NCI-H2227 treated with DMSO at 0.1 percent for 48 hours (cell line): ENCODE results near the gene RNFT2.
A peak's percentile ranks its signal among the peaks of the same experiment; 100 is the strongest.
"Not testable (repeated sequence)": the region's sequence is repeated elsewhere in the genome, so short reads cannot be mapped to it uniquely, and the experiment has no call there.

Experiments
- DNase-seq: peaks from one replicate; lab custom pipeline; 2025; lab: John Stamatoyannopoulos, UW

RNFT2 gene

GRCh38 chr12:116745554-116745953, 7.4 kb downstream of the RNFT2 start:
- DNase-seq, result no peak

GRCh38 chr12:116749884-116750283, 11.8 kb downstream of the RNFT2 start:
- DNase-seq, result no peak

- DNase-seq, result no peak
Measured at GRCh38 chr12:116750298-116750697, 12.2 kb downstream of the RNFT2 start.

- not testable (repeated sequence) for DNase-seq
Measured at GRCh38 chr12:116754097-116754496, 16.0 kb downstream of the RNFT2 start.

GRCh38 chr12:116754783-116755182, 16.7 kb downstream of the RNFT2 start:
- not testable (repeated sequence) for DNase-seq

- DNase-seq, result no peak
Measured at GRCh38 chr12:116759783-116760621, 21.9 kb downstream of the RNFT2 start.

- DNase-seq, result no peak
Measured at GRCh38 chr12:116760622-116761020, 22.5 kb downstream of the RNFT2 start.

GRCh38 chr12:116761499-116761898, 23.4 kb downstream of the RNFT2 start:
- no peak for DNase-seq

GRCh38 chr12:116765271-116765670, 27.2 kb downstream of the RNFT2 start:
- DNase-seq, result no peak

GRCh38 chr12:116766285-116766684, 28.2 kb downstream of the RNFT2 start:
- no peak for DNase-seq

GRCh38 chr12:116766746-116767145, 28.6 kb downstream of the RNFT2 start:
- no peak for DNase-seq

- no peak for DNase-seq
Measured at GRCh38 chr12:116771651-116772050, 33.5 kb downstream of the RNFT2 start.

- DNase-seq, result no peak
Measured at GRCh38 chr12:116773276-116773731, 35.2 kb downstream of the RNFT2 start.

- DNase-seq, result no peak
Measured at GRCh38 chr12:116774020-116774419, 35.9 kb downstream of the RNFT2 start.

GRCh38 chr12:116777245-116777644, 39.1 kb downstream of the RNFT2 start:
- no peak for DNase-seq

GRCh38 chr12:116779597-116779996, 41.5 kb downstream of the RNFT2 start:
- DNase-seq, result no peak

GRCh38 chr12:116780942-116781341, 42.8 kb downstream of the RNFT2 start:
- DNase-seq, result no peak

- no peak for DNase-seq
Measured at GRCh38 chr12:116783525-116784237, 45.6 kb downstream of the RNFT2 start.

- no peak for DNase-seq
Measured at GRCh38 chr12:116784238-116784612, 46.1 kb downstream of the RNFT2 start.

- DNase-seq, result not testable (repeated sequence)
Measured at GRCh38 chr12:116789562-116789961, 51.4 kb downstream of the RNFT2 start.

GRCh38 chr12:116790066-116790465, 52.0 kb downstream of the RNFT2 start:
- no peak for DNase-seq

- DNase-seq, result peak; percentile 67
Measured at GRCh38 chr12:116792403-116792802, 54.3 kb downstream of the RNFT2 start.

- DNase-seq, result no peak
Measured at GRCh38 chr12:116794725-116795124, 56.6 kb downstream of the RNFT2 start.
